Esophagus squamous epithelium (tissue), 5 donors: ENCODE data around the gene COX20. TPM values are rescaled to one million over a fixed set of nuclear protein-coding genes. Genes with fewer than 3 reads are reported as not detected.

Source experiments
- DNase-seq: peaks from one replicate; lab custom pipeline; 2025; lab: John Stamatoyannopoulos, UW
- H3K27ac ChIP-seq, 4 donors: fragments of 200-600 bp; sonication (generic); one replicate each; pipeline ENCODE4 v1.5.1; 2016 to 2019; ENCODE audit warnings: mild to moderate bottlenecking in 1 of 4
- H3K27me3 ChIP-seq, 4 donors: fragments of 200-600 bp; sonication (generic); 1 replicate in 3 of 4; 2 replicates in 1 of 4; pipeline versions ENCODE4 v1.5.1 to v1.6.0; 2017 to 2021; ENCODE audit warnings: antibody characterized with exemption in 1 of 4
- H3K36me3 ChIP-seq, 3 donors: fragments of 200-600 bp; sonication (generic); one replicate each; pipeline ENCODE4 v1.5.1; 2016 to 2019
- H3K4me1 ChIP-seq, 3 donors: fragments of 200-600 bp; sonication (generic); one replicate each; pipeline ENCODE4 v1.5.1; 2017 to 2019
- H3K4me3 ChIP-seq, 4 donors: fragments of 200-600 bp; sonication (generic); 1 replicate in 3 of 4; 2 replicates in 1 of 4; pipeline ENCODE4 v1.5.1; 2016 to 2019; ENCODE audit warnings: mild to moderate bottlenecking in 2 of 4, moderate library complexity in 1 of 4
- H3K9me3 ChIP-seq, 3 donors: fragments of 200-600 bp; sonication (generic); one replicate each; pipeline ENCODE4 v1.5.1; 2016 to 2019
- CTCF ChIP-seq, 6 experiments: fragments of 450-650 bp in 4 of 6; fragments of 200-600 bp in 2 of 6; sonication (generic) in 2 of 6; IDR thresholded peaks; one replicate each; pipeline ENCODE4 v1.5.1; 2016 to 2019; ENCODE audit warnings: antibody characterized with exemption in 6 of 6, mild to moderate bottlenecking in 4 of 6, moderate library complexity in 4 of 6
- POLR2A ChIP-seq, 4 donors: fragments of 450-650 bp; IDR thresholded peaks; one replicate each; pipeline ENCODE4 v1.6.1; 2017; ENCODE audit warnings: antibody characterized with exemption in 4 of 4, mild to moderate bottlenecking in 4 of 4, moderate library complexity in 3 of 4
- WGBS, 2 donors: methylation state at CpG; one replicate each; pipeline ENCODE4 v1.1.5; 2018; 5-methylcytosine and 5-hydroxymethylcytosine counted together
- intact Hi-C: fragments of 100-400 bp; cut with DNase I; formaldehyde crosslinking; loops from one replicate; pipeline ENCODE4 v1.15.0; 2022
- total RNA-seq, 4 donors: library from RNA; depleted of rRNA; stranded (reverse); fragments of >200 nt; gene quantifications; one replicate each; pipeline ENCODE4 v1.1.0, GENCODE V29; 2016
- donor health status: DM: yes; HTN: yes; CAD: no.

Gene COX20
- total RNA-seq, 4 donors from 2014 or later = 19.2 to 48.4 (median 37.0) TPM

GRCh38 chr1:244836584-244836983 is 1.1 kb downstream of the COX20 start:
- Histone ChIP-seq H3K9me3 (no peaks in the 10 kb centered on the region), H3K4me3 (peak overlapping the region; percentile 52 to 86 (median 76)), H3K36me3 (peaks cover 0 to 30% (median 4%) of the 10 kb centered on the region in 3 donors), H3K27ac (peak overlapping the region; percentile 97 to 99 (median 99)), H3K4me1 (peaks cover 7 to 69% (median 13%) of the 10 kb centered on the region in 3 donors), H3K27me3 (no peaks in the 10 kb centered on the region)
- intact Hi-C loops = no loop called here
- WGBS, 2 donors = 9 to 12% methylated on average over 3 of the region's 3 CpGs
- no peak for TF ChIP-seq POLR2A (IDR thresholded peaks at IDR 0.05)
- TF ChIP-seq CTCF (IDR thresholded peaks at IDR 0.05) = no peak
- DNase-seq = no peak

- intact Hi-C loops = no loop called here
- H3K36me3 ChIP-seq = peaks cover 0 to 42% (median 4%) of the 10 kb centered on the region in 3 donors
- WGBS, 2 donors = 50 to 52% methylated on average over 5 of the region's 5 CpGs
- H3K27ac ChIP-seq = peak overlapping the region in 2 of 4 donors; percentile 99
- DNase-seq = no peak
- TF ChIP-seq CTCF (IDR thresholded peaks at IDR 0.05) (no peak), POLR2A (IDR thresholded peaks at IDR 0.05) (no peak)
- peak overlapping the region in 1 of 4 donors; percentile 86 for H3K4me3 ChIP-seq
- H3K4me1 ChIP-seq = peaks cover 7 to 79% (median 13%) of the 10 kb centered on the region in 3 donors
- H3K9me3 ChIP-seq = no peaks in the 10 kb centered on the region
- H3K27me3 ChIP-seq = no peaks in the 10 kb centered on the region
Measured at GRCh38 chr1:244837597-244838258, 2.3 kb downstream of the COX20 start.

GRCh38 chr1:244839656-244840055 is 4.2 kb downstream of the COX20 start:
- Histone ChIP-seq H3K27ac (peak overlapping the region in 2 of 4 donors; percentile 30 to 54), H3K4me3 (no peak overlapping the region), H3K36me3 (peaks cover 0 to 61% (median 13%) of the 10 kb centered on the region in 3 donors), H3K27me3 (no peaks in the 10 kb centered on the region), H3K9me3 (no peaks in the 10 kb centered on the region), H3K4me1 (peaks cover 7 to 77% (median 8%) of the 10 kb centered on the region in 3 donors)
- no peak for DNase-seq
- TF ChIP-seq CTCF (IDR thresholded peaks at IDR 0.05) (no peak), POLR2A (IDR thresholded peaks at IDR 0.05) (no peak)
- 19 to 40% methylated on average over 2 of the region's 2 CpGs for WGBS, 2 donors
- intact Hi-C loops = no loop called here

GRCh38 chr1:244840219-244840794 is 4.8 kb downstream of the COX20 start:
- Histone ChIP-seq H3K4me3 (no peak overlapping the region), H3K9me3 (no peaks in the 10 kb centered on the region), H3K4me1 (peaks cover 7 to 77% (median 8%) of the 10 kb centered on the region in 3 donors), H3K36me3 (peaks cover 0 to 67% (median 15%) of the 10 kb centered on the region in 3 donors), H3K27ac (peak overlapping the region; percentile 6 to 54 (median 32)), H3K27me3 (no peaks in the 10 kb centered on the region)
- no peak for DNase-seq
- WGBS, 2 donors = 51 to 66% methylated on average over 5 of the region's 5 CpGs
- TF ChIP-seq CTCF (IDR thresholded peaks at IDR 0.05) (no peak), POLR2A (IDR thresholded peaks at IDR 0.05) (no peak)
- intact Hi-C loops = no loop called here
